IMR-90 (cell line): Measurements from ENCODE around the gene IL21R. TPM values are rescaled to one million over a fixed set of nuclear protein-coding genes. Genes with fewer than 3 reads are reported as not detected.

Experiments used
- ATAC-seq: fragments of 200-7000 bp; cut with Tn5 transposase; 2 replicates; pipeline ENCODE4 v1.9.1; 2020; ENCODE audit warnings: low read depth, mild to moderate bottlenecking, moderate library complexity
- BruUV-seq: library from RNA; stranded (reverse); fragments of 400-500 nt; replicated peaks from 2 replicates; lab custom pipeline; 2021; lab: Mats Ljungman, UMichigan
- CTCF ChIA-PET: fragments of 300-600 bp; formaldehyde crosslinking; extraction: SDS; loops from one replicate; lab custom pipeline; 2021; ENCODE audit warnings: antibody characterized with exemption; lab: Yijun Ruan, JAX
- POLR2A ChIA-PET: fragments of 300-600 bp; sonication (Branson Sonifier 250); formaldehyde crosslinking; loops from one replicate; lab custom pipeline; 2022; ENCODE audit warnings: antibody characterized with exemption; ENCODE audit not compliant: unreplicated experiment; lab: Charles Lee
- DNase-seq: peaks from one replicate; pipeline ENCODE4 v3.0.0; 2013
- H2AFZ ChIP-seq: replicated peaks from 2 replicates; pipeline ENCODE3; 2013; ENCODE audit warnings: low read length, mild to moderate bottlenecking; ENCODE audit not compliant: poor library complexity
- H2AK5ac ChIP-seq: 2 replicates; pipeline ENCODE4 v1.6.1; 2013; ENCODE audit warnings: low read depth, low read length, inconsistent platforms
- H2AK9ac ChIP-seq: replicated peaks from 2 replicates; pipeline ENCODE3; 2013; ENCODE audit warnings: mild to moderate bottlenecking, low read depth, low read length, moderate library complexity; ENCODE audit not compliant: poor library complexity
- H2BK120ac ChIP-seq: 2 replicates; pipeline ENCODE4 v1.6.1; 2013; ENCODE audit warnings: low read depth, low read length, inconsistent platforms
- H2BK15ac ChIP-seq: 3 replicates; pipeline ENCODE4 v1.6.1; 2013; ENCODE audit warnings: low read depth, low read length, inconsistent platforms
- H2BK20ac ChIP-seq: 2 replicates; pipeline ENCODE4 v1.6.1; 2013; ENCODE audit warnings: low read depth, mild to moderate bottlenecking, inconsistent platforms, low read length, moderate library complexity
- H2BK5ac ChIP-seq: 2 replicates; pipeline ENCODE4 v1.6.1; 2013; ENCODE audit warnings: mild to moderate bottlenecking, low read depth, low read length, inconsistent platforms; ENCODE audit not compliant: poor library complexity, severe bottlenecking
- H3K14ac ChIP-seq: replicated peaks from 2 replicates; pipeline ENCODE4 v1.6.1; 2013; ENCODE audit warnings: low read depth, low read length, inconsistent platforms
- H3K18ac ChIP-seq: 2 replicates; pipeline ENCODE4 v1.6.1; 2013; ENCODE audit warnings: low read depth, low read length, control low read depth
- H3K23ac ChIP-seq: 2 replicates; pipeline ENCODE4 v1.6.1; 2013; ENCODE audit warnings: low read depth, low read length, inconsistent platforms
- H3K27ac ChIP-seq: 2 replicates; pipeline ENCODE4 v1.5.1; 2013; ENCODE audit warnings: mild to moderate bottlenecking, control low read depth, low read length; ENCODE audit not compliant: insufficient read depth
- H3K27me3 ChIP-seq: 2 replicates; pipeline ENCODE4 v1.6.1; 2013; ENCODE audit warnings: low read length; ENCODE audit not compliant: control insufficient read depth, insufficient read depth
- H3K36me3 ChIP-seq: 2 replicates; pipeline ENCODE4 v1.6.1; 2013; ENCODE audit warnings: low read length, mixed read lengths; ENCODE audit not compliant: control insufficient read depth, insufficient read depth
- H3K4ac ChIP-seq: 2 replicates; pipeline ENCODE4 v1.6.1; 2013; ENCODE audit warnings: low read depth, low read length, inconsistent platforms
- H3K4me1 ChIP-seq: 2 replicates; pipeline ENCODE4 v1.6.1; 2013; ENCODE audit warnings: low read length, mixed read lengths; ENCODE audit not compliant: control insufficient read depth, insufficient read depth
- H3K4me2 ChIP-seq: 2 replicates; pipeline ENCODE4 v1.6.1; 2013; ENCODE audit warnings: low read depth, mild to moderate bottlenecking, control low read depth, low read length, moderate library complexity
- H3K4me3 ChIP-seq: 2 replicates; pipeline ENCODE4 v1.5.1; 2013; ENCODE audit warnings: low read depth, mild to moderate bottlenecking, control low read depth, low read length, moderate library complexity; ENCODE audit not compliant: insufficient read depth
- H3K56ac ChIP-seq: 2 replicates; pipeline ENCODE4 v1.6.1; 2013; ENCODE audit warnings: low read length, inconsistent platforms; ENCODE audit not compliant: insufficient read depth; ENCODE audit errors: extremely low read depth
- H3K79me1 ChIP-seq, 2 experiments: 2 replicates each; pipeline ENCODE4 v1.6.1; 2013; ENCODE audit warnings: low read length in 2 of 2, inconsistent platforms in 1 of 2, low read depth in 1 of 2
- H3K9ac ChIP-seq: 2 replicates; pipeline ENCODE4 v1.6.1; 2013; ENCODE audit warnings: low read depth, low read length, control low read depth
- H3K9me1 ChIP-seq: 2 replicates; pipeline ENCODE4 v1.6.1; 2013; ENCODE audit warnings: low read length, inconsistent platforms; ENCODE audit not compliant: insufficient read depth
- H3K9me3 ChIP-seq: 2 replicates; pipeline ENCODE4 v1.6.1; 2013; ENCODE audit warnings: low read length; ENCODE audit not compliant: control insufficient read depth, insufficient read depth
- H4K20me1 ChIP-seq: 2 replicates; pipeline ENCODE4 v1.6.1; 2013; ENCODE audit warnings: low read length, inconsistent platforms; ENCODE audit not compliant: insufficient read depth
- H4K5ac ChIP-seq: 2 replicates; pipeline ENCODE4 v1.6.1; 2013; ENCODE audit warnings: mild to moderate bottlenecking, low read depth, low read length, control low read depth
- H4K8ac ChIP-seq, 2 experiments: 2 replicates each; pipeline ENCODE4 v1.6.1; 2013; ENCODE audit warnings: low read depth in 2 of 2, low read length in 2 of 2, control low read depth in 1 of 2, inconsistent platforms in 1 of 2
- H4K91ac ChIP-seq: 2 replicates; pipeline ENCODE4 v1.6.1; 2013; ENCODE audit warnings: low read depth, low read length, inconsistent platforms; ENCODE audit not compliant: insufficient read depth
- BHLHE40 ChIP-seq: fragments of 150-350 bp; IDR thresholded peaks from 2 replicates; pipeline ENCODE4 v1.6.1; 2016; ENCODE audit warnings: mild to moderate bottlenecking, low read depth, low read length
- CHD1 ChIP-seq: IDR thresholded peaks from 2 replicates; pipeline ENCODE4 v1.6.1; 2012; ENCODE audit warnings: low read depth, low read length, improper control_type of control experiment
- ELK1 ChIP-seq: fragments of 150-350 bp; IDR thresholded peaks from 2 replicates; pipeline ENCODE4 v1.6.1; 2016; ENCODE audit warnings: low read depth, mild to moderate bottlenecking, low read length, moderate library complexity, borderline replicate concordance
- FOS ChIP-seq: fragments of 150-350 bp; IDR thresholded peaks from 2 replicates; pipeline ENCODE4 v1.6.1; 2016; ENCODE audit warnings: low read depth, low read length
- MAFK ChIP-seq: IDR thresholded peaks from 2 replicates; pipeline ENCODE4 v1.6.1; 2012; ENCODE audit warnings: low read depth, low read length, improper control_type of control experiment
- MAZ ChIP-seq: IDR thresholded peaks from 2 replicates; pipeline ENCODE4 v1.6.1; 2012; ENCODE audit warnings: low read depth, mild to moderate bottlenecking, low read length, improper control_type of control experiment, moderate library complexity, borderline replicate concordance
- MXI1 ChIP-seq: IDR thresholded peaks from 2 replicates; pipeline ENCODE4 v1.6.1; 2012; ENCODE audit warnings: low read depth, mild to moderate bottlenecking, low read length, moderate library complexity, borderline replicate concordance
- NFE2L2 ChIP-seq: fragments of 150-350 bp; IDR thresholded peaks from 2 replicates; pipeline ENCODE4 v1.6.1; 2016; ENCODE audit warnings: low read depth, mild to moderate bottlenecking, low read length
- POLR2A ChIP-seq: IDR thresholded peaks from 2 replicates; pipeline ENCODE4 v1.6.1; 2012; ENCODE audit warnings: mild to moderate bottlenecking, low read depth, low read length
- RAD21 ChIP-seq: IDR thresholded peaks from 2 replicates; pipeline ENCODE4 v1.6.1; 2012; ENCODE audit warnings: low read length, improper control_type of control experiment
- RCOR1 ChIP-seq: IDR thresholded peaks from 2 replicates; pipeline ENCODE4 v1.6.1; 2012; ENCODE audit warnings: mild to moderate bottlenecking, low read length, improper control_type of control experiment; ENCODE audit not compliant: insufficient replicate concordance
- RFX5 ChIP-seq: IDR thresholded peaks from 2 replicates; pipeline ENCODE4 v1.8.0; 2012; ENCODE audit warnings: low read depth, mild to moderate bottlenecking, low read length, moderate library complexity
- USF2 ChIP-seq: fragments of 150-350 bp; IDR thresholded peaks from 2 replicates; pipeline ENCODE4 v1.6.1; 2017; ENCODE audit warnings: mild to moderate bottlenecking, antibody characterized with exemption, low read length, low read depth
- WGBS, 2 experiments: methylation state at CpG; one replicate each; pipeline versions ENCODE4 v1.1.5 to v1.1.7; 2013; ENCODE audit warnings: missing lambda C conversion rate in 2 of 2; ENCODE audit not compliant: insufficient read length in 1 of 2; ENCODE audit errors: extremely low coverage in 2 of 2; 5-methylcytosine and 5-hydroxymethylcytosine counted together
- dilution Hi-C: fragments of 300-500 bp; cut with HindIII; formaldehyde crosslinking; loops from one replicate; pipeline ENCODE4 v1.14.3; 2018; ENCODE audit warnings: low sequenced_read_pairs; ENCODE audit not compliant: unreplicated experiment
- in situ Hi-C: fragments of 300-500 bp; cut with MboI; formaldehyde crosslinking; loops from 3 replicates; pipeline ENCODE4 v1.14.3; 2019; ENCODE audit warnings: low sequenced_read_pairs, inconsistent platforms, mixed read lengths
- intact Hi-C: fragments of 100-400 bp; cut with micrococcal nuclease; formaldehyde crosslinking; loops from 2 replicates; pipeline ENCODE4 v1.10.0; 2022
- polyA plus RNA-seq, 3 experiments: library from polyadenylated mRNA; depleted of rRNA; stranded (reverse); fragments of >200 nt; gene quantifications; 2 replicates each; pipeline ENCODE4 v1.2.3, GENCODE V29; 2012; ENCODE audit warnings: low replicate concordance in 1 of 3
- total RNA-seq: library from RNA; depleted of rRNA; stranded (reverse); fragments of >200 nt; gene quantifications from 2 replicates; pipeline ENCODE4 v1.2.3, GENCODE V29; 2012

IL21R gene
- total and polyA plus RNA-seq, 2 of the 4 experiments (the other 2 are of a cell fraction), result 0.72 to 0.97 TPM

- no peak for TF ChIP-seq FOS
Measured at GRCh38 chr16:27498031-27498825, 96.3 kb downstream of the IL21R start (continued).

- no peak overlapping the region for H3K56ac ChIP-seq
- H3K23ac ChIP-seq, result no peak overlapping the region
- no peaks in the 10 kb centered on the region for H3K27me3 ChIP-seq
- H2BK15ac ChIP-seq, result no peak overlapping the region
- no peak overlapping the region for H2BK120ac ChIP-seq
- H2AFZ ChIP-seq, result no peak overlapping the region
- H3K14ac ChIP-seq, result no peak overlapping the region
- WGBS, 2 experiments, result 79% methylated on average over 8 of the region's 14 CpGs; no CpG with 5 or more reads in 1 of the 2 experiments
- peaks cover 85% of the 10 kb centered on the region for H3K36me3 ChIP-seq
- H2BK5ac ChIP-seq, result no peak overlapping the region
- no peak for ATAC-seq
- no peak overlapping the region for H3K27ac ChIP-seq
- H2AK9ac ChIP-seq, result no peak overlapping the region
- no peak overlapping the region for H3K4me2 ChIP-seq
- no peak for DNase-seq
- H3K18ac ChIP-seq, result no peak overlapping the region
- H3K9me3 ChIP-seq, result no peaks in the 10 kb centered on the region
- H3K9me1 ChIP-seq, result peaks cover 16% of the 10 kb centered on the region
- H3K79me1 ChIP-seq, result peaks cover 4 to 12% of the 10 kb centered on the region in 2 experiments; a peak in 1 of 4 replicates
- H3K4me1 ChIP-seq, result peaks cover 10% of the 10 kb centered on the region
- BruUV-seq, result no TSS peak
- no peak overlapping the region for H3K4me3 ChIP-seq
- POLR2A ChIA-PET, result no interaction called here
- dilution Hi-C loops, result no loop called here
- no peak overlapping the region for H2BK20ac ChIP-seq
- CTCF ChIA-PET, result no interaction called here
- no peak overlapping the region for H3K4ac ChIP-seq
- H3K9ac ChIP-seq, result no peak overlapping the region
- intact Hi-C loops, result no loop called here
- no peak overlapping the region for H4K91ac ChIP-seq
- in situ Hi-C loops, result no loop called here
- H2AK5ac ChIP-seq, result no peak overlapping the region
- no peak overlapping the region for H4K5ac ChIP-seq
- H4K20me1 ChIP-seq, result no peaks in the 10 kb centered on the region
- H4K8ac ChIP-seq, result no peak overlapping the region
- TF ChIP-seq ELK1, result no peak
- TF ChIP-seq MAZ, result no peak
- TF ChIP-seq FOS, result no peak
- no peak for TF ChIP-seq RCOR1
- no peak for TF ChIP-seq RFX5
- no peak for TF ChIP-seq NFE2L2
- no peak for TF ChIP-seq MAFK
- no peak for TF ChIP-seq BHLHE40
- no peak for TF ChIP-seq MXI1
- TF ChIP-seq CHD1, result no peak
- no peak for TF ChIP-seq RAD21
- TF ChIP-seq USF2, result no peak
- TF ChIP-seq POLR2A, result no peak
Measured at GRCh38 chr16:27498916-27499658, 97.1 kb downstream of the IL21R start.
